Cerebellar nuclear complex (tissue), 1 donor: ENCODE results near the gene LCA5L.

Experiments used
- DNase-seq, 2 experiments: peaks; one replicate each; lab custom pipeline; 2025; lab: John Stamatoyannopoulos, UW

LCA5L gene

DNA sequence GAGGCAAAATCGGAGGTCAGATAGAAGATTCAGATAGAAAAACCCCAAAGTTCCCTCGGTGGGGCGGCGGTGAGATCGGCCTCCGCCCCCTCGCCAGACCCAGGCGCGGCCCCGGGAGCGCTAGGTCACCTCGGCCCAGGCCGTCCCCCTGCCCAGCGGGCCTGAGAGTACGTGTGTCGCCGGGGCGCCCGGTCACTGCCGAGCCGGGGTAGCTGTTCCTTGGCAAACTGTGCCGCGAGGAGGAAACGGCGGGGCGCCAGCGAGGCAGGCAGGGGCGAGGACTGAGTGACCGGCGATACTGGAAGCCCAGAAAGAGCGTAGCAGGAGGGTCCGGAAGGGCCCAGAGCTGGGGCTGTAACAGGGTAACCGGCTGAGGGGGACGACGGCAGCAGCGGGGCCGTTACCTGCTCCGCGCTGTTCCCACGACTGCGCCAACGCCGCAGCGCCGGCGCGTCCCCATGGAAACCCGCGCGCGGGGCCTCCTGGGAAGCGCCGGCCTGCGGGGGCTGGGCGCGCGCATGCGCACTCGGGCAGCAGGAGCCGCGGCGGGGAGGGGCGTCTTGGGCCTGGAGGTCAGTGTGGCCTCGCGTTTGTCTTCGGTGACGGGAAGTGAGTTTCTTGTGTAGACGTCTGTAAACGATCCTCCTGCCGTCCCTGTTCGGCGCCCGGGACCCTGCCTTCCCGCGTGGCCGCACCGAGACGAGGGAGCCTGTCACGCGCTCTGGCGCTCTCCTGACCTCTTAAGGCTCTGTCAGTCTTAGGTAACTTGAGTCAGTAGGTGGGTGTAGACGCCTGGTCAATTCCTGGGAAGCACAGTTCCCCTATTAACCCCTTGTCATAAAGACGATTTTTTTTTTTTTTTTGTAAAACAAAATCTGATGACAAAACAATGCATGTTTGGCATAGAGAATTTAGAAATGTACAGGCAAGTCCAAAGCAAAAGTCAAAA is at the start of gene LCA5L:
LCA5L (minus strand) TSS at position 458 of the 949 bp plus-strand sequence. CDS start 17,285 bp downstream, outside the sequence.
- DNase-seq, result no peak

DNA sequence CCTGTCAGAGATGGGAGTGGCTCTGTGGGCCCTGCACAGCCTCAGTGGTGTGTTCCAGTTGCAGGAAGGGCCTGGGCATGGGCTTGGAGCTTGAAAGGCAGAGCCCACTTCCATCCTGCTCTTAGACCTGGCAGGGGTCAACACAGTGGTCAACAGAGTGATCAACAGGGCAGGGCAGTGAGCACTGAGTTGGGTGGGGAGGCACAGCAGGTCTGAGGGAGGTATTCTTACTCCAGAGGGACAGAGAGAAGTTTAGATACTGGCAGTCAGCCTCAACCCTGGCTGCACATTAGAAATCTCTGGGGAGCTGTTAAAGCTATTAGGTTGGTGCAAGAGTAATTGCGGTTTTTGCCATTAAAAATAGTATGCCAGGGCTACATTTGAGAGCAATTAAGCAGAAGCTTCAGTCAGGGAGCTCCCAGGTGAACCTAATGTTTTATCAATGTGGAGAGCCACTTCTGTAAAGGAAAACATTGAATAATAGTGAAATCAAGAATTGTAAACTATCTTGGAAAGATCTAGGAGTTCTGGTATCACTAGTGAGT is 43.9 kb upstream of the LCA5L start:
- DNase-seq, result no peak

DNA sequence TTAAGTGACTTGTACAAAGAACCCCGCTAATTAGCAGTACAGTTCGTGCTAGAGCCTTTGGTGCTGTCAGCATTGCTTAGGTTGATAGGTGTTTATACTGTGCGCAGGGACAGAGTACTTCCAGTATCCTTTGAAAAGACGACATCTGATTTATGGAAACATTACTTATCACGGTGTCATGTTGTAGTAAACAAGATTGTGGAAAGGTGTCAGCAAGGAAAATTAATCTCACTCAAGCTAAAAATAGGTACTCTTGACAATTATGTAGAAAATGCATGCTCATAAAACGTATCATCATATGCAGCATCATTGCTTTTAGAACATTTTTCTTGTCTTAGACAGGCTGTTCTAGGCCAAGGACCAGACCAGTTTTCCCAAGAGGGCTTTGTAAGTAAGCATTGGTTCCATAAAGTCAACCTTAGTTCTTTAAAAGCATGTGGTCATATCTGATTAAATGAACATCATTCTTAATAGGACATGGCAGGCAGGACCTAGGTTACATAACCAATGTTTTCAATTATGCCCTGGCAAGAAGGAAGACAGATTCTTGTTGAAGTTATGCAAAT is 39.2 kb upstream of the LCA5L start:
- no peak for DNase-seq

DNA sequence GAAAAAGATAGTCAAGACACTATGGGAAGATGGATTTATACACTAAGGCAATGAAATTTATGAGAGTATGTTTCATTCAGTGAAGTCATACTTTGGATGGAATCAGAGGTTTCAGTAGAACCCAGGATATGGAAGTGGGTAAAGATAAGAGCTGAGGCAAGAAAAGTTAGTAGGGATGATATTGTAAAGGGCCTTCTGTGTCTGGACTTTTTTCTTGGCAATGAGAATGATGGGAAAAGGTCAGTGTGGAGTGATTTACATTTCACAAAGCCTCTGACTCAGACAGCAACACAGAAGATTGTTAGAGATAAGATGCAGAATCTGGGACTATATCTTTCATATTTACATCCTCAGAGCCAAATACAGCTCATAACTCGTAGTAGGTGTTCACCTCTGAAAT is 38.3 kb upstream of the LCA5L start:
- no peak for DNase-seq

DNA sequence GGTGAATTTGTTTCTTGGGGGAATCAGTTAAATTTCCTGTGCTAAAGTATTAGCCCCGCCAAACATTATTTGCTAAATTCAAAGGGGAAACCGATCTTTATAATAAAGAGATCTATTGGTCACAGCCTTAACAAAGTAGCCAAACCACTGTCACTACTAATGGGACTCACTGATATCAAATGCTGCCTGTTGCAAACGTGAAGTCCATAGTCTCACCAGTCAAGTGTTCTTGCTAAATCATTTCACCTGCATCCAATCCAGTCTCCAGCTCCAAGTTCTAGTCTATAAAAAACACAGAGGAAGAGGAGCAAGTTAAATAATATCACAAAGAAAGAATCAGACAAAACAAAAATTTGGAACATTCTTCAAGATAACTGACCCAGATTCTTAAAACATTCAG is 36.3 kb upstream of the LCA5L start:
- no peak for DNase-seq

DNA sequence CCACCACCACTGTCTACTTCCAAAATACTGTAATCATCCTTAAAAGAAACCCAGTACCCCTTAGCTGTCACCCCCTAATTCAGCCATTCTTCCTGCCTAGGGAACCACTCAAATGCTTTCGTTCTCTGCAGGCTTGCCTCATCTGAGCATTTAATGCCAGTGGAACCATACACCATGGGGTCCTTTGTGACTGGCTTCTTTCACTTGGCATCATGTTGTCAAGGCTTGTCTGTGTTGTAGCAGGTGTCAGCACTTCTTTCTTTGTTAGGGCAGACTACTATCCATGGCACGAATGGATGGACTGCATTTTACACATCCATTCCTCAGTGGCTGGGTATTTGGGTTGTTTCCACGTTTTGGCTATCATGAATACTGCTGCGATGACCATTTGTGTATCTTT is 34.7 kb upstream of the LCA5L start:
- DNase-seq, result no peak

DNA sequence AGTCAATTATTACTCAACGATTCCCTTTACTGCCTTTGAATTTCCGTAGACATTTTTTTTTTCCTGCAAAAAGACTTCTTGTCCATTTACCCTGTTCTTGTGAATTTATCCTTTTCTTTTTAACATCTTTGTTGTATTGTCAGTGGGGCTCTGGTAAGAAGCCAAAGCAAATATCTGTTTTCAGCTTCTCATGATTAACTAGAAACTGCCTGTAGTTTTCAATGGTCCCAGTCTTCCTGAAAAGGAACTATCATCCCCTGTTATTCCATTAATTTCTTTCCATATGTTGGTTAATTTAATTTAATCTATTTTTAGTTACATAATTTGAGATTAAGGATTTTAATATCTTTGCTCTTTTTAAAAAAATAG is 34.2 kb upstream of the LCA5L start:
- DNase-seq, result no peak

DNA sequence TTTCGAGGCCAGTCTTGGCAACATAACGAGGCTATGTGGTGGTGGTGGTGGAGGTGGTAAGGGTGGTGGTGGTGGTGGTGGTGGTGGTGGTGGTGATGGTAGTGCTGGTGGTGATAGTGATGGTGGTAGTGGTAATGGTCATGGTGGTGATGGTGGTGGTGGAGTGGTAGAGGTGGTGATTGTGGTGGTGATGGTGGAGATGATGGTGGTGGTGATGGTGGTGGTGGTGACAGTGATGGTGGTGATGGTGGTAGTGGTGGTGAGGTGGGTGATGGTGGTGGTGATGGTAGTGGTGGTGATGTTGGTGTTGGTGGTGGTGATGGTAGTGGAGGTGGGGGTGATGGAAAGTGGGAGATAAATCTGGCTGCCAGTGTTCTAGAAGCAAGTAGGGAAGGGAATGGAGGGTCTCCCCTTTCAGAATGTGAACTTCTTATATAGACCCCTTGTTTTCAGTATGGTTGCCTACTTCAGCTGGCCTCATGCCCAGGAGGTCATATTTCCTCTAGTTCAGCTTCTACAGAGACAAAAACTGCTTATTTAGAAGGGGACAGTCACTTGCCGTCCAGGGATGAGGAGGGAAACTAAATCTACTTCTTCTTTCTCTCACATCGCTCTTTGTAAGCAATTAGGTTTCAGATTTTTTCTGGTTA is 33.7 kb upstream of the LCA5L start:
- DNase-seq, result no peak

DNA sequence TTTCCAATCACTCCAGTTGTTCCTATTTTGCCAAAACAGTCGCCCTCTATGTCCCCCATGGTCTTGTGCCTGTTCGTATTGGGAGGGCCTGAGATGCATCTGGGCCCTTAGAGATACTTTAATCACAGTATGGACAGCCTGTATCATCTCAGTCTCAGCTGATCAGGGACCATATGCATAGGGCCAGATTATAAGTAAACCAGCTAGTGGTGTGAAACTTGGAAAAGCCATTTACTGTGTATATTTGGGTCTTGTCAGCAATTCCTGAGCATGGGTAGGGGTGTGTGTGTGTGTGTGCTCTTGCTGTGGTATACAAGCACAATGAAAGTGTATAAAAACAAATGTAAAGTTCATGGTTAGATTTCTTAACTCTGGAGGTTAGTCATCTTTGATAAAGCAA is 29.0 kb upstream of the LCA5L start:
- no peak for DNase-seq

DNA sequence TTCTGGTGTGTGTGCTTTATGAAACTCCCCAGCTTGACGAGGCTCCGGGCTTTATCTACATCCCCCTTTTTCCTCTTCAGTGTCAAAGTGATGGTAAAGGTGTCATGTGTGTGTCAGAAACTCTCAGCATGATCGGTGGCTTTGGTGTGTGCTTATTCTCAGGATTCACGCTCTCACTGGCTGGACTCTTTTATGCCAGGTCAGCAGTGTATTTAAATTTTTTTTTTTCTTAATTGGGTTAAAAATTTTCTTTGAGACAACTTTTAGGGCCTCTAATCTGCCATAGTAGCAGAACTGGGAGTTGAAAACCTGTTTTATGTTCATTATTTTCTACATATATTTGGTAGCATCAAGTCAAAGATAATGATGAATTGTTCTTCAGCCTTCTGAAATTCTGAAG is 27.2 kb upstream of the LCA5L start:
- no peak for DNase-seq

DNA sequence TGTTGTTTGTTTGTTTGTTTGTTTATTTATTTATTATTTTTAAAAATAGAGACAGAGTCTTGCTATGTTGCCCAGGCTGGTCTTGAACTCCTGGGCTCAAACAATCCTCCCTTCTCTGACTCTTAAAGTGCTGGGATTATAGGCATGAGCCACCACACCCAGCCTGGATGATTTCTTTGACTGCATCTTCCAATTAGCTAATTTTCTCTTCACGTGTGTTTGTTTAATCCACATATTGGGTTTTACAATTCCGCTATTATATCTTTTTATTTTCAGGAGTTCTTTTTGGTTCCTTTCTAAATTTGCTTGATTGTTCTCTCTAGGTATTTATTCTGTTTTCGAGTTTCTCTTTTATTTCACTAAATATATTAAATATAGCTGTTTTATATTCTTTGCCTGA is 26.0 kb upstream of the LCA5L start:
- DNase-seq, result no peak

DNA sequence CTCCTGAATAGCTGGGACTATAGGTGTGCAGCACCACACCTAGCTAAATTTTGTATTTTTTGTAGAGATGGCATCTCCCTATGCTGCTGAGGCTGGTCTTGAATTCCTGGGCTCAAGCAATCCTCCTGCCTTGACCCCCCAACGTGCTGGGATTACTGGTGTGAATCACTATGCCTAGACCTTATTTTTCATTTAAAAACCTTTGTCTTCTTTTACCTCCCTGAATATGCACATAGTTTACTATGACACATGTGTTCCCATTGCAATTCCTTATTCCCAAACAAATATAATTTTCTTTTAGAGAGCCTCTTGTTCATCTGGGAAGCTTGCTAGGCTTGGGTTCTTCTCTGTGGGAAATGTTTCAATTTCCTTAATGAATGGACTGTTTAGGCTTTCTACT is 23.0 kb upstream of the LCA5L start:
- no peak for DNase-seq

DNA sequence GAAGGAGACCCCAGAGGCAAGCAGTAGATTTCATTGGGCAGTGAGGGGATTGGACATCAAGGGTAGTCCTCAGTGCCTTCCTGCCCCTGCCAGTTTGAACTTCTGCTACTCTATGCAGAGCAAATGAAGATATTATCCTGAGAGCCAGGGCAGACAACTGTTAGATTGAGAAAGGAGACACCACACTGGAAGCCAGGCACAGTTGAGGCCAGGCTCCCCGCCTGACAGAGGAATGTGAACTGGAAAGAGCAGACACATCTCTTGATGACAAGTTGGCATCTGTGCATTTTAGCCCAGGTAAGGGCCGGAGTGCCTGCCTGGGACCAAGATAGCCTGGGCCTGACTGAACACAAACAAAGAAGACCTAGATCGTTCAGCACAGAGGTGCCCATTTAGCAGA is 22.2 kb upstream of the LCA5L start:
- DNase-seq, result no peak

DNA sequence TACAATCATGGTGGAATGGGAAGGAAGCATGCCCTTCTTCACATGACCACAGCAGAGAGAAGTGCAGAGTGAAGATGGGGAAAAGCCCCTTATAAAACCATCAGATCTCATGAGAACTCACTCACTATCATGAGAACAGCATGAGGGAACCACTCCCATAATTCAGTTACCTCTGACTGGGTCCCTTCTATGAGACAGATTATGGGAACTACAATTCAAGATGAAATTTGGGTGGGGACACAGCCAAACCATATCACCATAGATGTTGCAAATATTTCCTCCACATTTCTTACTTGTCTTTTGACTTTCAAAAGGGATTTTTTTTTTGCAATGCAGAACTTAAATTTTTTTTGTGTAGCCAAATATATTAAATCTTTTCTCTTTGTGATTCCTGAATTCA is 21.0 kb upstream of the LCA5L start:
- no peak for DNase-seq

DNA sequence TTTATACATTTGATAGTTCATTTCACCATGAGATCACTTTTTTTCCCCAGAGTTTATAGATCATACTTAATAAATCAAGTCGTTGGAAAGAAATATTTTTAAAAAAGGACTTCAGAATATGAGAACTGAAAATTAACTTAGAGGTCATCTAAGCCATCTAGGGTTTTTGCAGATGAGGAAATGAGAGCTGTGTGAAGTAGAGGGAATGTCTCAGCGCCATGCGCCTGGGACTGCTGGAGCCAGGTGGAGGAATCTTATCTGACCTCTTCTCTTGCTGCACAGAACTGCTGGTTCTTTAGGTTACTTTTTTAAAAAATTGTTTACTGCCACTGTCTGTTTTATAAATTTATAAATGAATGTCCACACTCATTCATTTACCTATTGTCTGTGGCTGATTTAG is 17.7 kb upstream of the LCA5L start:
- no peak for DNase-seq

DNA sequence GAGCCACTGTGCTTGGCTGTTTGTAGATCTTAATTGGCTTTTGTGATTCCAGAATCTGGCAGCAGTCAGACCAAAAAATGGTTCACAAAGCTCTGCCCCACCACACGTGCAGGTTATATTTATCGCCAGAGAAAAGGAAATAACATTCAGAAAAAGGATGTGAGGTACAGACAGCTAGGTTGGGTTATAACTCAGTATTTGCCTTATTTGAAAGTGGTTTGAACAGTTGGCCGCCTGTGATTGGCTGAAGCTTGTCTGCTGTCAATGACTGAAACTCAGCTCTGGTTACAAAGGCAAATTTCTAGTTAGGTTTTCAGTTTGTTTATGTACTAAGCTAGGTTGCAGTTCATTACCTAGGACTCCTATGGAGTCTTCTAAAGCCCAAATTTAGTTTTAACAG is 15.8 kb upstream of the LCA5L start:
- DNase-seq, result no peak

DNA sequence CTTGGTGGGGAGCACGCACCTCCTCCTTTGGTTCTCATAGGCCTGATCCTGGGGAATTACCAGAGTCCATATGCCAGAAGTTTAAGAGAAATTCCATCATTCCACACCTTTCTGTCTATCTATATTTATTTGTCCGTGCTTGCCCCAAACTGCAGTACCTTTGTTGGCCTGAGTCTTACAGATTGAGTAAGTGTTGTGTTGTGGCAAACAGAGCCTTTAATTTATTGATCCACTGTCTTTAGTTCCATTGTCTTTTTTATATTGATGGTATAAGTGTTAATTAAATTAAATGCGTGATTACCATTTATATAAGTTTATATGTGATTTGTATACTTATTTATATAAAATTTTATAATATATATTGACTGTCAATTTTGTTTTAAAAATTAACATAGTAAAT is 11.1 kb upstream of the LCA5L start:
- no peak for DNase-seq

DNA sequence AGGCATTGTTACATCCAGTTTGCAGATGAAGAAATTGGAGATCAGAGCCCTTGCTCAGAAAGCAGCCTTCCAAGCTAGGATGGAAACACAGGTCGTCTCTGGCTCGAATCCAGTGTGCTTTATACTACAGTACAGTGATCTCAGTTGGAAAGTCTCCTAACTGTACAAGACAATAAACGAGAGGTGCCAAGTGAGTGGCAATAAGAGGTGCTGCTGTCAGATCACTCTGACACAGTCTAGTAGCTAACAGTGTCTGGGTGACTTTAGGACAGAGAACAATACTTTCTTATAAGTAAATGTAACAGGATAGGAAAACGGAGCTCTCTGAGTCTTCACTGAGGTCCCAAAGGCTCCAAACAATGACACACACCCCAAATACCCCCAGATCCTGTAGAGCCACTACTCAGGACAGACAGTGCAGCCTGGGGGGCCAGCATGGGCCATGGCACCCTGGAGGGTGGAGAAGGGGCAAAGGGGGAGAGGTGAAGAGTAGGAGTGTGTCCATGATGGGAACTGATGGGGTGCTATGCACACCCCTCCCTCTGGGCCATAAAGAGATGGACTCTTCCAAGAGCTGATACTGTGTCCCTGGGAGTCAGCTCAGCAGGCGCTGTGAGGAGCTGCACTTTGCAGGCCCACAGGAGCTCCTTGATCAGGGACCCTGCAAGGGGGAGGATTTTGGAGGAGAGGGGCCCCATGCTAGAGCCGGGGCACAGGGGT is 9.5 kb upstream of the LCA5L start:
- DNase-seq, result no peak

DNA sequence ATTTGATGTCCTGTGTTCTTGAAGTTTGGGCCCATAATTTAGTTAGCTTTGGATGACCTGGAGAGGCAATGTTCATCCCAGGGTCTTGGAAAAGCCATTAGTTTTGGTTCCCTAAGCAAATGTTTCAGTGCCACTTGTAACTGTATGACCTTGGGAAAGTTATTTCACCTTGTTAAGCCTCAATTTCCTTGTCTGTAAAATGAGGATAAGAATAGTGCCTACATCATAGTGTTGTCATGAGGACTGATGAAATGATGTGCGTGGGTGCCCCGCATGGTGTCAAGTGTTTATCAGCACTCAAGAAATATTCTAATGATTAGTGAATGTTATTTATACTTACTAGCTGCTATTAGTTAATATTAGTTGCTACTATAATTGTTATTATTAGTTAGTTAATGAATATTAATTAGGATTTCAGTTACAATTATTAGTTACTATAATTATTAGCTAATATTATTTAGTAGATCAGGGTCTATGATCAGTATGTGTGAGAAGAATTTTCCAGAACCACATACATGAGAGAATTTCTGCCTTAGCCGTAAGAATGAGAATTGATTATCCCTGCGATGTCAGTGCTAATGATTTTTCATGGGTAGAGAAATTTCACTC is 8.1 kb upstream of the LCA5L start:
- DNase-seq, result no peak

DNA sequence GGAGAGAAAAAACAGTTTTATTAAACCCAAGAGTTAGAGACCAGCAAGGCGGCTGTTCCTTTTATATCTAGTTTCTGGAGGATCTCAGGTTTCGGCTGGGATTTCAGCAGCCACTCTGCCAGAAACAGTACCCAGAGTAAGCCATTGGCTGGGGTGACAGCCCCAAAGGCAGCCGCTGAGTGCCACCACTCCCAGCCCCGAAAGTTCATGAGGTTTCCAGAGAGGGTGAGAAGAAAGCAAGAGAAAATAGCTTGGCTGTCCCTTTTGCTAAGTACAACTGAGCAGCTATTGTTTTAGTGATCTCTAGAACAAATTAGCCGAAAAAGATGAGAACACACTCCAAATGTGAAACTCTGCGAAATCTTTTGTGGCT is 7.4 kb upstream of the LCA5L start:
- no peak for DNase-seq

DNA sequence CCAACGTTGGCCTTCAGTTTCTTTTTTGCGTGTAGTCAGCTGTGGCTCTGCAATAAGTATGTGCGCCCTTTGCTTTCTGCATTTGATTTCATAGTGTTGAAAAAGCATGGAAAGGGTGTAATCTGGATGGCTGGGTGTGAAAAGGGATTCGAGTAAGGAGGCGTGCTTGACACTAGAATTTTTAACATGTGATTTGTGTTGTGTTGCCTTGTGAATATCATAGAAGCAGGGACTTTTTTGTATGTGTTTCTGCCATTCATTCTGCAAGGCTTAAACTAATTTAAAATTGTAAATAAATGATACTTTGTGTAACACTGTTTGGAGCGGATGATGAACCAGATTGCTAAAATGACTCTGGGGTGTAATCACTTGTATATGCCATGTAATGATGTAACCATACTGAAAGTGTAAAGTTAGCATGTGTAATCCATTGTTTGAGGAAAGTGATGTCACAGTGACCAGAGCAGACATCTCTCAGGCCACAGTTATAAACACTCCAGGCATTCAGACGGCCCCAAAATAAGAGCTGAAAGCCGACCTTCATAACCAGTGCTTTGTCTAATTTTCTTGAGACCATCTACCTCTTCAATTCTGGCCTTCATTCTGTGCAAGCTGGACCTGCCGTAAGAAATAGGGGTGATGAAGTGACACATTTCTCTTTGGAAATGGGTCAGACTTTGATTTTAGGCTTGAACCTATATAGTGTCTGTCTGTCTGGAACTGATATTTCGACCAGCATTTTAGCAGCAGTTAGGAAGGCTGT is 6.8 kb upstream of the LCA5L start:
- DNase-seq, result no peak
